LNCaP clone FGC (cell line): ENCODE data around the gene KIDINS220.

Source experiments
- DNase-seq: peaks from one replicate; pipeline ENCODE4 v3.0.0-alpha.2; 2011; ENCODE audit warnings: low read depth
- H3K4me3 ChIP-seq: 2 replicates; pipeline ENCODE4 v1.5.1; 2011; ENCODE audit warnings: mild to moderate bottlenecking, low read depth, low read length, control low read depth
- TF ChIP-seq, protein P1 (sequence below): IDR thresholded peaks from 2 replicates; pipeline ENCODE4 v1.5.1; 2012; ENCODE audit warnings: mild to moderate bottlenecking; ENCODE audit not compliant: control insufficient read depth, insufficient read depth; ENCODE audit errors: extremely low read depth

KIDINS220 gene

DNA sequence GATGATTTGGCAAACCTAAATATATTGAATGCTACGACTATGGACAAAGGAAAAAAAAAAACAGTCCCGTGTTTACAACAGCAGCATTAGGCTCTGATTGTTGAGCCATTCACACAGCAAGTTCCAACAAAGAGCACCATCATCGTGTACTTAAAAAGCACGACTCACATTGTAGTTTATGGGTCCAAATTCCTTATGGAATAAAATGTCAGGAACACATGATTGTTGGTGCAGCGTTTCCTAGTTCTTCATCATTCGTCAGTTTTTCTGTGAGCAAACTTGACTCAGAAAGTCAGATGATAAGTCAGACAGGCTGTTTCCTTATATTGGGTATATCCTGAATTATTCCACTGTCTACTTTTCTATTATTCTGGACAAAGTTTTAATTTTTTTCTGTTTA, 10.0 kb upstream of the KIDINS220 start:
- TF ChIP-seq, protein P1, sequence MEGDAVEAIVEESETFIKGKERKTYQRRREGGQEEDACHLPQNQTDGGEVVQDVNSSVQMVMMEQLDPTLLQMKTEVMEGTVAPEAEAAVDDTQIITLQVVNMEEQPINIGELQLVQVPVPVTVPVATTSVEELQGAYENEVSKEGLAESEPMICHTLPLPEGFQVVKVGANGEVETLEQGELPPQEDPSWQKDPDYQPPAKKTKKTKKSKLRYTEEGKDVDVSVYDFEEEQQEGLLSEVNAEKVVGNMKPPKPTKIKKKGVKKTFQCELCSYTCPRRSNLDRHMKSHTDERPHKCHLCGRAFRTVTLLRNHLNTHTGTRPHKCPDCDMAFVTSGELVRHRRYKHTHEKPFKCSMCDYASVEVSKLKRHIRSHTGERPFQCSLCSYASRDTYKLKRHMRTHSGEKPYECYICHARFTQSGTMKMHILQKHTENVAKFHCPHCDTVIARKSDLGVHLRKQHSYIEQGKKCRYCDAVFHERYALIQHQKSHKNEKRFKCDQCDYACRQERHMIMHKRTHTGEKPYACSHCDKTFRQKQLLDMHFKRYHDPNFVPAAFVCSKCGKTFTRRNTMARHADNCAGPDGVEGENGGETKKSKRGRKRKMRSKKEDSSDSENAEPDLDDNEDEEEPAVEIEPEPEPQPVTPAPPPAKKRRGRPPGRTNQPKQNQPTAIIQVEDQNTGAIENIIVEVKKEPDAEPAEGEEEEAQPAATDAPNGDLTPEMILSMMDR, result no peak
- H3K4me3 ChIP-seq, result no peak overlapping the region
- no peak for DNase-seq

DNA sequence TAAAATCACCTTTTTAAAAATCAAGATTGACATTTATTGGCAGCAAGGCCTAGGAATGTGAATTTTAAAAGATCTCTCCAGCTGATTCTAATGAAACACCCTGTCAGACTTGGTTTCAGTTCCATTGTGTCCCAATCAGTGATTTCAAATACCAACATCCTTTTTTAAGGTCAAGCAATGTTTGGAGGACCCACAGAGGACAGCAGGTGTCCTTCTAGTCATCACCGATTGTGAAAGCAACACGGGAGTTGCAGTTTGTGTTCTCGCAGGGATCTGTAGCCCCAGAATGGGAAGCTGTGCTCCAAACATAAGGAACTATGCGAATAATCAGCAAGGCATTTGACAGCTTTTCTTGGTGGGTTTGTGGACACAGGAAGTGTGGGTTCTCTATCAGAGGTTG, 4.5 kb upstream of the KIDINS220 start:
- DNase-seq, result no peak
- TF ChIP-seq, protein P1, result no peak

DNA sequence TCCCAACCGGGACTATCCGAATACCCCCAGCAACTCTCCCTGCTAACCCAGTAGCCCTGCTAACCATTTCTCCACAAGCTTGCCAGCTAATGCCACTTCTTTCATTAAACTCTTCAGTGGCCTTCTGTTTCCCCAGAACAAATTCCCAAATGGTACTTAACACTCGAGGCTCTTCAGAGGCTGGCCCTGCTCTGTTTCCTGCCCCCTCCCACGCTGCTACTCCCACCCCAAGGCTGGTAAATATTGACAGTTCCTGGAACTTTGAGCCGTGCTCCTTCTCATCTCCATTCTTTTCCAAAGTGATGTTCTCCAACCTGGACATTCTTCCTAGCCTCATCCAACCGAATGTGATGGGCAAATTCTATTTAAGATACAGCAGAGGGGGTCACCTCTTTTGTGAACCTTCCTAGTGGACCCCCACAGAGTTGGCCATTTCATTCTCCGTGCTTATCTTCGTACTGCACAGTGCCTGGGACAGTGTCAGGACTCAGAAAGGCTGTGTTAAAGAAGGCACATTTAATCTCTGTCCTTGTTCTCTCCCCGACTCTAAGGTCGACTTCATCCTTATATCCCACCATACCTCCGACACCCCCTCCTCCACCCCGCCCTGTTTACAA, 3.2 kb upstream of the KIDINS220 start:
- no peak overlapping the region for H3K4me3 ChIP-seq
- TF ChIP-seq, protein P1, result no peak
- DNase-seq, result no peak

More for the DNA sequence above, 4.5 kb upstream of the KIDINS220 start:
- H3K4me3 ChIP-seq, result no peak overlapping the region

DNA sequence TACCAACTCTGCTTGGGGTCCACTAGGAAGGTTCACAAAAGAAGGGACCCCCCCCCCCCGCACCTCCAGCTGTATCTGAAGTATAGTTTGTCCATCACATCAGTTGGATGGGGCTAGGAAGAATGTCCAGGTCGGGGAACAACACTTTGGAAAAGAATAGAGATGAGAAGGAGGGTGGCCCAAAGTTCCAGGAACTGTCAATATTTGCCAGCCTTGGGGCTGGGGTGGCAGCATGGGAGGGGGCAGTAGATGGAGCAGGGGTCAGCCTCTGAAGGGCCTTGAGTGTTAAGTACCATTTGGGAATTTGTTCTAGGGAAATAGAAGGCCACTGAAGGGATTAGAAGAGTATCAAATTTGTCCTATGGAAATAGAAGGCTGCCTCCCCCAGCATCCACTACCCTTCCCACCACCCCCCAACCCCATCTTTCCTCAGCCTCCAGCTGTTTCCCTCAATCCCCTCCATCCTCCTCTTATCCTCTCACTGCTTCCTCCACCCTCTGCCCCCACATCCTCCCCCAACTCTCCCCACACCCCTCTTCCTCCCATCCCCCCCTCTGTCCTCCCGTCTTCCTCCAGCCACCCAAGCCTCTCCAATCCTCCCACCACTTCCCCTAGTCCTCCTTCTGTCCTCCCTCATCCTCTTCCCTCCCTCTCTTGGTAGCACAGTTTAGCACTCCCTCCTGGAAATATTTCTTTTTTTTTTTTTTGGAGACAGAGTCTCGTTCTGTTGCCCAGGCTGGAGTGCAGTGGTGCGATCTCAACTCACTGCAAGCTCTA, 2.0 kb upstream of the KIDINS220 start:
- no peak for DNase-seq
- TF ChIP-seq, protein P1, result no peak
- H3K4me3 ChIP-seq, result no peak overlapping the region

DNA sequence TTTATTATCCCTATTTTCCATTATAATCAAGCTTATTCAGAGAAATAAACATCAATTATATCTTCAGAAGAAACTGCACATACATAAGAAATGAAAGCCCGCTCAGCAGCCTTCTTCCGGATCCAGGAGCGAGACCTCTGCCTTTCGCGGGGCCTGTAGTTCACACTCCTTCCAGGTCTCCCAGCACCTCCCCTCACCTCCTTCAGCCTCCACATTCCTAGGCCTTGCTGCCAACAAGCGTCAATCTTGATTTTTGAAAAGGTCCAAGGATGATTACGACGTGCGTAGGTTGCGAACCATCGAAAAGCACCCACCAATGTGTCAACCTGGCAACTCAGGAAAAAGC, 355 bp upstream of the KIDINS220 start:
- no peak for DNase-seq
- peak overlapping the region; percentile 86; the same call in 1 of the 2 replicates for H3K4me3 ChIP-seq
- TF ChIP-seq, protein P1, result no peak

DNA sequence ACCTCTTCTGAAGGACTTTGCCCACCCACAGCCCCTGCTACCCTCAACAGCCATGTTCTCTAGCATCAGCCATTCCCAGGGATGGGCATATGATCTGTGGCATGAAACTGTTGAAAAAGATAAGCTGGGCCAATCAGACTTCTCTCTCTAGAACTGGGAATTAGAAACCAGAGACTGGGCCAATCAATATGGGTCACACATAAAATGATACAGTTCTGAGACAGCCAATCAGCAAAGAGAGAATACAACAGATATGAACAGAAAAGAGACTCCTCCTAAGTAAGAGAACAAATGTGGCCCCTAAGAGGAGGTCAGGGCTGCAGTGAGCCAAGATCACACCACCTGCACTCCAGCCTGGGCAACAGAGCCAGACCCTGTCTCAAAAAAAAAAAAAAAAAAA, 2.1 kb downstream of the KIDINS220 start:
- DNase-seq, result no peak
- TF ChIP-seq, protein P1, result no peak
- H3K4me3 ChIP-seq, result no peak overlapping the region

DNA sequence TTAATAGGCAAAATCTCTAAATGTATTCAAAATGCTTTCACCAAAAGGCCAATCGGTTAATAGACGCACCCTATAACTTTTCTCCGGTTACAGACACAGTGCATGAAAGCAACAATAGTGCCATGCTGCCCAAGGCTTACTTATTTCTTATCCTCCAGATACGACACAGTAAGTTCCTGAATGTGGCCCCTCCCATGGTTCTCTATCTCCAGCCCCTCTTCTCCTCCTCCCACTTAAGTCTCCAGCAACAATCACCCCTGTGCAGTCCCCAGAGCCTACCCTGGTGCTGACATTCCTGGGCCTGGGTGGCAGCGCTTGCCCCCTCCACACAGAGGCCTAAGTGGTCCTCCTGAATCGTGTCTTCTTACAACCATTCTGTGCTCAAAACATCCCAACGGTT, 3.6 kb downstream of the KIDINS220 start:
- DNase-seq, result no peak
- no peak overlapping the region for H3K4me3 ChIP-seq
- TF ChIP-seq, protein P1, result no peak
